Activated gamma-delta T cell treated with anti-CD3 and anti-CD28 coated beads, Interleukin-2, amount 50 U/mL, for 16 hours (primary cell): Measurements from ENCODE around the gene SERGEF.

Experiments
- DNase-seq: peaks from one replicate; pipeline ENCODE4 v3.0.0-alpha.2; 2020; ENCODE audit warnings: low read depth

The SERGEF gene

GRCh38 chr11:17813391-17814059, 199.3 kb downstream of the SERGEF start:
- no peak for DNase-seq

- no peak for DNase-seq
Observed at GRCh38 chr11:17812865-17813187, 200.0 kb downstream of the SERGEF start.

- no peak for DNase-seq
Observed at GRCh38 chr11:17812091-17812864, 200.6 kb downstream of the SERGEF start.

GRCh38 chr11:17811352-17811751, 201.5 kb downstream of the SERGEF start:
- no peak for DNase-seq

GRCh38 chr11:17810746-17811145, 202.1 kb downstream of the SERGEF start:
- DNase-seq, result no peak

- no peak for DNase-seq
Observed at GRCh38 chr11:17810041-17810440, 202.8 kb downstream of the SERGEF start.

- no peak for DNase-seq
Observed at GRCh38 chr11:17807034-17807433, 205.8 kb downstream of the SERGEF start.

GRCh38 chr11:17805873-17806272, 207.0 kb downstream of the SERGEF start:
- DNase-seq, result no peak

- DNase-seq, result no peak
Observed at GRCh38 chr11:17805043-17805442, 207.8 kb downstream of the SERGEF start.

GRCh38 chr11:17803754-17804334, 209.0 kb downstream of the SERGEF start:
- DNase-seq, result no peak

- DNase-seq, result no peak
Observed at GRCh38 chr11:17802491-17802890, 210.4 kb downstream of the SERGEF start.

GRCh38 chr11:17801166-17801565, 211.7 kb downstream of the SERGEF start:
- DNase-seq, result no peak

- no peak for DNase-seq
Observed at GRCh38 chr11:17799147-17799546, 213.7 kb downstream of the SERGEF start.

- no peak for DNase-seq
Observed at GRCh38 chr11:17798716-17799115, 214.1 kb downstream of the SERGEF start.

GRCh38 chr11:17798253-17798652, 214.6 kb downstream of the SERGEF start:
- DNase-seq, result no peak

GRCh38 chr11:17796154-17796553, 216.7 kb downstream of the SERGEF start:
- no peak for DNase-seq

- no peak for DNase-seq
Observed at GRCh38 chr11:17794981-17795380, 217.9 kb downstream of the SERGEF start.

GRCh38 chr11:17793642-17794170, 219.1 kb downstream of the SERGEF start:
- no peak for DNase-seq

- DNase-seq, result no peak
Observed at GRCh38 chr11:17792161-17792560, 220.7 kb downstream of the SERGEF start.

GRCh38 chr11:17791144-17791543, 221.7 kb downstream of the SERGEF start:
- no peak for DNase-seq

- DNase-seq, result no peak
Observed at GRCh38 chr11:17790453-17790852, 222.4 kb downstream of the SERGEF start.

GRCh38 chr11:17788084-17788483, 224.8 kb downstream of the SERGEF start:
- DNase-seq, result no peak

GRCh38 chr11:17786824-17787525, 225.9 kb downstream of the SERGEF start:
- DNase-seq, result no peak
